ENCODE data around the gene IGSF11.

DNA sequence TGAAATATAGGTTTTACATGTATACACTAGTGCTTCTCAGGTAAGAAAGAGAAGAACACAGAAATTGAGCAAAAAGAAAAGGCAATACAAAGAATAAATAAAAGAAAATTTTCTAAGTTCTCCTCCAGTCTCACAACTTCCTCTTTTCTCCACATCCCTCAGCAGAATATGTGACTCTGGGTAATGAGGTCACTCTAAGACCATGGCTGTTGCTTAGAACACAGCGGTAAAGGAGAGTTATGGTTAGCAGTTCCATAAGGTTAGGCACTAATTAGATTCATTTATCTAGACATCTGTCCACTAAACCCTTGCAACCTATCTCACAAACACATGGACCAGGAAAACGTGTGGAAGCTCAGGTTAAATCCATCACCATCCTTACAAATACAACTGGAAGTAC lies 47.9 kb downstream of the IGSF11 start:
- TF ChIP-seq, protein P1, sequence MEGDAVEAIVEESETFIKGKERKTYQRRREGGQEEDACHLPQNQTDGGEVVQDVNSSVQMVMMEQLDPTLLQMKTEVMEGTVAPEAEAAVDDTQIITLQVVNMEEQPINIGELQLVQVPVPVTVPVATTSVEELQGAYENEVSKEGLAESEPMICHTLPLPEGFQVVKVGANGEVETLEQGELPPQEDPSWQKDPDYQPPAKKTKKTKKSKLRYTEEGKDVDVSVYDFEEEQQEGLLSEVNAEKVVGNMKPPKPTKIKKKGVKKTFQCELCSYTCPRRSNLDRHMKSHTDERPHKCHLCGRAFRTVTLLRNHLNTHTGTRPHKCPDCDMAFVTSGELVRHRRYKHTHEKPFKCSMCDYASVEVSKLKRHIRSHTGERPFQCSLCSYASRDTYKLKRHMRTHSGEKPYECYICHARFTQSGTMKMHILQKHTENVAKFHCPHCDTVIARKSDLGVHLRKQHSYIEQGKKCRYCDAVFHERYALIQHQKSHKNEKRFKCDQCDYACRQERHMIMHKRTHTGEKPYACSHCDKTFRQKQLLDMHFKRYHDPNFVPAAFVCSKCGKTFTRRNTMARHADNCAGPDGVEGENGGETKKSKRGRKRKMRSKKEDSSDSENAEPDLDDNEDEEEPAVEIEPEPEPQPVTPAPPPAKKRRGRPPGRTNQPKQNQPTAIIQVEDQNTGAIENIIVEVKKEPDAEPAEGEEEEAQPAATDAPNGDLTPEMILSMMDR (optimal IDR thresholded peaks at IDR 0.05 in 1 of 3, IDR thresholded peaks at IDR 0.05 in 1 of 3, conservative IDR thresholded peaks at IDR 0.05 in 1 of 3; ENCODE audit: extremely low read depth in 1 of 3, insufficient read depth in 2 of 3, low read length in 3 of 3), result no peak
- no peak for TF ChIP-seq EZH2 (IDR thresholded peaks at IDR 0.05; ENCODE audit: low read length)
